ENCODE measurements around the gene KCND3.
"Not testable (repeated sequence)": the region's sequence is repeated elsewhere in the genome, so short reads cannot be mapped to it uniquely, and the experiment has no call there.

The KCND3 gene

GRCh38 chr1:111802110-111802509, 187.4 kb downstream of the KCND3 start:
- DNase-seq: no peak

- DNase-seq: no peak
Observed at GRCh38 chr1:111801071-111801850, 188.2 kb downstream of the KCND3 start.

GRCh38 chr1:111799722-111800121, 189.7 kb downstream of the KCND3 start:
- DNase-seq: not testable (repeated sequence)

GRCh38 chr1:111798580-111798979, 190.9 kb downstream of the KCND3 start:
- DNase-seq: no peak

DNA sequence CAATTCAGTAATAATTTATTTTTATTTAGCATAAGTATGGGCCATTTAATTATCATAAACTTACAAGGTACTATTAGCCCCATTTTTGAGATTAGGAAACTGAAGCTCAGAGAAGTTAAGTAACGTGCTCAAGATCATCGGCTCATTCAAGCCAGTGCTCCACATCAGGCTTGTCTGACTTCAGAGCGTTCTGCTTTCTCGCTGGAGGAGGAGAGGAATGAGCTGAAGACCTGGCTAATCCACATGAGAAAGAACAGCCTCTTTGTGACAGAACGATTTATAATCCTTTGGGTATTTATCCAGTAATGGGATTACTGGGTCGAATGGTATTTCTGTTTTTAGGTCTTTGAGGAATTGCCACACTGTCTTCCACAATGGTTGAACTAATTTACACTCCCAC, 194.1 kb downstream of the KCND3 start:
- no peak for DNase-seq

- no peak for DNase-seq
Observed at GRCh38 chr1:111793923-111794322, 195.5 kb downstream of the KCND3 start.

- no peak for DNase-seq
Observed at GRCh38 chr1:111792249-111792648, 197.2 kb downstream of the KCND3 start.

GRCh38 chr1:111791776-111792175, 197.7 kb downstream of the KCND3 start:
- no peak for DNase-seq

GRCh38 chr1:111789666-111790316, 199.7 kb downstream of the KCND3 start:
- DNase-seq: no peak

DNA sequence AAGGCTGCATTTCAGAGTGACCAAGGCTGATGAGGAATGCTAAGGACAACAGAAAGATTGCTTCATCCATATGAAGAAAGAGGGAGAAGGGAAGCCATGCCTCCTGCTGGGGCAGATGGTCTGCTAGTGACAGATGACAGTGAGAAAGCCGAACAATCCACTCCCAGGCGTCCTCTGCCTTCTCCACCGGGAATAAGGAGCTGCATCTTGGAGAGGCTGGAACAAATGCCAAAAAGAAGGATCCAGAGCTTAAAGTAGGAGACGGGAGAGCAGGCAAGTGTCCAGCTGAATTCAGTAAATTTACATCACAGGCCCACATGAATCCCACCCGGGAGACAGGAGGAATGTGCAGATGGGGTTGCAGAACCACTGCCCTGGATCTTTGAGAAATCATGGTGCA, 200.3 kb downstream of the KCND3 start:
- no peak for DNase-seq

DNA sequence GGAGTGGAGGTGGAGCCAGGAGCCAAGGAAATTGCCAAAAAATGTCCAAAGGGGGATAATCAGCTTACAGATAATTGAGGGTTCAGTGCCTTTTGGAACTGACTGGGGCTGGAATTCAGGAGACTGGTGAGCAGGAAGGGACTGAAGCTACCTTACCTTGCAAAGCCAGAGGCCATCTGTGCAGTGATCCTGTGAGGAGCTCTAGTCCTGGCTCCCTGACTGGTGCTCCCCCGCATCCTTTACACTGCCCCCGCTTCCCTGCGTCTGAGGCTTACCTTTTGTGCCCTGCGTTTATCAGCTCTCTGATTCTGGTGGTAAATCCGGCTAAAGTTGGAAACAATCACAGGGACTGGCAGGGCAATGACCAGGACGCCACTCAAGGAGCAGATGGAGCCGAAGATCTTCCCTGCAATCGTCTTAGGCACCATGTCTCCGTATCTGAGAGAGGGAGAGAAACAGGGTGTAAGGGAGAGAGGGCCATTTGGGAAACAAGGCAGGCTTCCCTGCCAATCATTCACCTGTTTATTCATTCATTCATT, 202.7 kb downstream of the KCND3 start:
- no peak for DNase-seq

GRCh38 chr1:111784273-111784901, 205.1 kb downstream of the KCND3 start:
- no peak for DNase-seq

DNA sequence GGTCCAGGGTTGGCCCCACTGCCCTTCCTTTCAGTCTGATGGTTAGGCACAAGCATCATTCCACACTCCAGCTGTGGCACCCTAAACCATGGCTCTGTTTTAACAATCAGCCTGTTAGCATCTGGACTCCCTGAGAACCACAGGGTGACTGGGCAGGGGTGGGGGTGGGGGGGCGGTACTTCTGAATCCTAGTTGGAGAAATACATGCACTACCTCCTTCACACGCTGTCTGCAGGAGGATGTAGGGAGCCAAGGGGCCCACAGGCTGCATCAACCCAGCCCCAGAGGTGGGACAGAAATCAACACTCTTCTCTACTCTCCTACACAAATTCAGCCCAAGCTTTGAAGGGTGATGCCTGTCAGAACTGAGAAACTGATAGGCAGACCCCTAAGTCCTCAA, 209.9 kb downstream of the KCND3 start:
- no peak for DNase-seq

DNA sequence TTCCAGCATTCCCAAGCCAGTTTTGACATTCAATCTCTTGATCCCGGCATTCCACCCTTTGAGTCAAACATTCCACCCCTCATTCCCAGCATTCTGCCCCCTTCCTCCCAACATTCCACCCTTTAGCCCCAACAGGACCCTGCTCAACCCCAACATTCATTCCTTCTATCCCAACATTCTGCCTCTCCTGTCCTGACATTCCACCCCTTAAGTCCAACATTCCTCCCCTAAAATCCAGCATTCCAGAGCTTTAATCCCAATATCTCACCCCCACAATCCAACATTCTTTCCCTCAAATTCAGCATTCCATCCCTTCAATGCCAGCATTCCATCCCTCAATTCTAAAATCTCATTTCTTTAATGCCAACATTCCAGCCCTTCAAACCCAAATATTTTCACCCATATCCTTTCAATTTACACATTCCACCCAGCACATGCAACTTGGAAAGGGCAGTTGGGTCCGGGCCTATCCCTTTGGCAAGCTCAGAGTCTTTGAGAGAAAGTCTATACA, 210.9 kb downstream of the KCND3 start:
- no peak for DNase-seq

GRCh38 chr1:111778066-111778465, 211.4 kb downstream of the KCND3 start:
- no peak for DNase-seq

DNA sequence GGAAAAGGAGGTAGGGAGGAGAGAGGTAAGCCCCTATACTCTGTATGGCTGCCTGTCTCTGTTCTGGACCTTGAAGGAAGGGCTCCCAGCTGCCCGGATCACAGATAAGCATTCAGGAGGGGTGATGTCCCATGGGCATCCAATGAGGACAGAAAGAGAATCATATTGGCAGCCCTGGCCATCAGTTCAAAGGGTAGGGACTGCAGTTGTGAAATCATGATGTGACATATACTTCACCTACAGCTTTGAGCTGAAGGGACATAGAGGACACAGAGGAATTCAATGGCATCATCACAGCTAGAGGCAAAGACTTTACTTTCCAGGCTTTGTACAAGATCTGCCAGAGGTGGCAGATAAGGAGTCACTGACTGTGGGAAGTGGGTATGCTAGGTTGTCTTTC, 212.2 kb downstream of the KCND3 start:
- DNase-seq: no peak

- DNase-seq: no peak
Observed at GRCh38 chr1:111776861-111777260, 212.6 kb downstream of the KCND3 start.

DNA sequence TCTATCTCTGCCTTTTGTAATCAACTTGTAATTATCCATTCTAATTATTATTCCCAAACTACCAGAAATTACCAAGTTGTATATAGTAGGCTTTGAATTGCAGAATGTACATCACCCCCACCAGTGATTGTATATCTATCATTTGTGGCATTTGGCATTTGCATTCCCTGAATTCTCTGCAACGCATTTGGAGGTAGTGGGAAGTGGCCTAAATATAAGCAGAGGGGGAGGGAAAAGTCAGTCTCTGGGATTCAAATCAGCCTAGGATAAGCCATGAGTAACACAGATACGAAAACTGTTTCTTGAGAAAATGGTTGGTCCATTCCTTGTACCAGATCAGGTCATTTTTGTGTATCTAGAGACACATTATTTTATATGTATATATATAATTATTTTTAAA, 213.1 kb downstream of the KCND3 start:
- no peak for DNase-seq

DNA sequence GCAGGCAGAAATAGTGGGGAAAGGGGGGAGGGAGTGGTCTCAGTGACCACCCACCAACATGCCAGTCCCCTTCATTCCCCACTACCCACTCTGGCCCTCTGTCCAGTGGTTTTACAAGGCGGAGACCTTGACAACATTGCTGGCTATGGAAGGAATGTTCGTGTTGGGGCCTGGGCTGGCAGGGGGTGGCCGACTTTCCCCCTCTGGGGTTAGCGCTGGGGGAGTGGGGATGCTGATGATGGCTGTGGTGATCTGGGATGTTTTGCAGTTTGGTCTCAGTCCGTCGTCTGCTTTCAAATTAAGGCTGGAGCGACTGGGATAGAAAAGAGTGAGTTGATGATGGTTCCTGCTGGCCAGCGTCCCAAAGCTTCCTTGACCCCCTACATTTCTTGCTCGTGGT, 213.5 kb downstream of the KCND3 start:
- no peak for DNase-seq

DNA sequence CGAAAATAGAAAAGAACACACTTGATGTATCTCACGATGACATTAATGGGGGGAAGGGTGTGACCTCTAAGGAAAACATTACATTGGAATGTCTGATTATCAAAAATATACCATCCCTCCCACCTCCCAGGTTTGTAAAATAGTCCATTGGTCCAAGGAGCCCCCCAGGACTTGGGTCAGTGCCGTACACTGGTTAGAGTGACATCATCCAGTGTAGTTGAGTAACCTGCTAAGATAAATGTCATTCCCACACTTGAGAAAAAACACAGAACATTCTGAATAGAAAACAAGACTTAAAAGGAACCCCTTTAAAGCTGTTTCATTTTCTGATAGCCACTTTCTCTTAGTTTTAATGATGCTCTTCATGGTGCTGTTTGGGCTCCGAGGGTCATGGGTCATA, 218.6 kb downstream of the KCND3 start:
- no peak for DNase-seq

- peak in 1 of 2 donors; percentile 66 for DNase-seq
Observed at GRCh38 chr1:111769517-111770146, 219.8 kb downstream of the KCND3 start.

GRCh38 chr1:111768625-111769024, 220.8 kb downstream of the KCND3 start:
- no peak for DNase-seq

GRCh38 chr1:111768023-111768422, 221.4 kb downstream of the KCND3 start:
- DNase-seq: no peak
